HG02798 (cell line): ENCODE measurements around the gene SAMD7.

ENCODE experiments used
- ATAC-seq: cut with Tn5 transposase; IDR thresholded peaks from one replicate; pipeline ENCODE4 v1.9.1; 2021; ENCODE audit warnings: mild to moderate bottlenecking; ENCODE audit not compliant: unreplicated experiment, poor library complexity

SAMD7 gene

GRCh38 chr3:169955406-169955805, 44.0 kb downstream of the SAMD7 start:
- ATAC-seq, result no peak

GRCh38 chr3:169964176-169964575, 52.8 kb downstream of the SAMD7 start:
- no peak for ATAC-seq

GRCh38 chr3:169965562-169966427, 54.4 kb downstream of the SAMD7 start:
- ATAC-seq, result peak; percentile 13

- peak; percentile 93 for ATAC-seq
These were observed 55.1 kb downstream of the SAMD7 start, which contains the start of gene SEC62 for GRCh38 chr3:169966428-169966950. SEC62 (plus strand) TSS chr3:169966807; CDS start chr3:169966823, 16 bp downstream.

DNA sequence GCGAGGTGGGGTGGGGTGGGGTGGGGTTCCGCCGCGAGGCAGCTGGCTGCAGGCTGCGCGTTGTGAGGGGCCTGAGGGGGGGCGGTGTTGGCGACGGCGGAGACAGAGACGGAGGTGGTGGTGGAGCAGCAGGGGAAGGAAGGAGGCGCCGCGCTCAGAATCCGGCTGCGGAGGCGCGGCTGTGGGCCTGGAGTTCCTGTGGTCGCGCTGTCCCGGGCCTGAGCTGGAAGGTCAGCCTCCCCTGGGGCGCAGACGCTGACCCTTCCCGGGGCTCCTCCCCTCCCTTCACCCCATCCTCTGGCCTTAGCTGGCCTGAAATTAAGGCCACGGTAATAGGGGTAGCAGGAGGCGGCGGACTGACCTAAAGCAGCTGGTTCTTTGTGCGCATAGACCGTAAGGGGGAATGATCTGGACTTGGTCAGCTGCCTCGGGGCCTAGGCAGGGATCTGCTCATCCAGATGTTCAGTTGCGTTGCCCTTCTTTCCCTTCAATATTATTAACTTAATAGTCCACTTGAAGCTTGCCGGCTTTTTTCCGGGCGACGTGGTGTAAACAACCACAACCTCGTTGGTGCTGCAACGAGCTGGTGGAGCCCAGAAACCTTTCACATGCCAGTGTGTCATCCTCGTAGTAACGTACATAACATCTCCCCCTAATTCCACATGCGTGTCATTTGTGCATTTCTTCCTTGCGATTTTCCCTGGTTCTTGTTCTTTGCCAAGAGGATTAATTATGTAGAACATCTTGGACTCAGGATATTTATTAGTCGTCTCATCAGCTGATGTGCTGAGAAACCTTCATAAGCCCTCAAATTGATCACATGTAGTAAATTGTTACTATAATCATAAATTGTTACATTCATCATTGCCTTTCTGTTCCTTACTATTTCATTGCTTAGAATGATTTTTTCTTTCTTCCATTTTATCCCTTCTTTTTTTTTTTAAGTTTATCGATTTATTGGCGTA, 55.9 kb downstream of the SAMD7 start:
- ATAC-seq, result peak; percentile 36

DNA sequence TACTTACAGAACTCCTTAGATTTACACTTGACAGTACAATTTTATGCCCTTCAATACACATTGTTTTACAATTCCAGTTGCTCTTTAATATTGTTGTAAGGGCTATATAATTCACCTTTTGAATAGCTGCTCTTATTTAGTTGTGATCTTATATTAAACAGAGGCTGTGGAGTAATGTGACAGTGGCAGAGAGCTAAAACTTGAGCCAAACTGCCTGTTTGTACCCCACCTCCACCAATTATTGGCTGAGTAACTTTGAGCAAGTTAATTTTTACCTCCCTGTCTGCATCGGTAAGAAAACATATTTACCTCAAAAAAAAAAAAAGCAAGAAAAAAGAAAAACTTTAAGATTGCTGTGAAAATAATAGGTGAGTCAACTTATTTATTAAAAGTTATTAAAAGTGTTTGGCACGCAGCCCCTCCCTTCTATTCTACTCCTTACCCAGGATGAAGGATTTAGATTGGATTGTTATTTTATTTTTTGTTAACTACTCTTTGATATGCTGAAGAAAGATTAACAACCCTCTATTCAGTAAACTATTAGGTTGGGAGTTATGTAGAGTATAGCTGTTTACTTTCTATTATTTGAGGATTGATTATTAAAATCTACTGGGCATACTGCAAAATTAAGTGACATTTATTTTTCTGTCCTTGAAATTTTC, 57.0 kb downstream of the SAMD7 start:
- no peak for ATAC-seq

DNA sequence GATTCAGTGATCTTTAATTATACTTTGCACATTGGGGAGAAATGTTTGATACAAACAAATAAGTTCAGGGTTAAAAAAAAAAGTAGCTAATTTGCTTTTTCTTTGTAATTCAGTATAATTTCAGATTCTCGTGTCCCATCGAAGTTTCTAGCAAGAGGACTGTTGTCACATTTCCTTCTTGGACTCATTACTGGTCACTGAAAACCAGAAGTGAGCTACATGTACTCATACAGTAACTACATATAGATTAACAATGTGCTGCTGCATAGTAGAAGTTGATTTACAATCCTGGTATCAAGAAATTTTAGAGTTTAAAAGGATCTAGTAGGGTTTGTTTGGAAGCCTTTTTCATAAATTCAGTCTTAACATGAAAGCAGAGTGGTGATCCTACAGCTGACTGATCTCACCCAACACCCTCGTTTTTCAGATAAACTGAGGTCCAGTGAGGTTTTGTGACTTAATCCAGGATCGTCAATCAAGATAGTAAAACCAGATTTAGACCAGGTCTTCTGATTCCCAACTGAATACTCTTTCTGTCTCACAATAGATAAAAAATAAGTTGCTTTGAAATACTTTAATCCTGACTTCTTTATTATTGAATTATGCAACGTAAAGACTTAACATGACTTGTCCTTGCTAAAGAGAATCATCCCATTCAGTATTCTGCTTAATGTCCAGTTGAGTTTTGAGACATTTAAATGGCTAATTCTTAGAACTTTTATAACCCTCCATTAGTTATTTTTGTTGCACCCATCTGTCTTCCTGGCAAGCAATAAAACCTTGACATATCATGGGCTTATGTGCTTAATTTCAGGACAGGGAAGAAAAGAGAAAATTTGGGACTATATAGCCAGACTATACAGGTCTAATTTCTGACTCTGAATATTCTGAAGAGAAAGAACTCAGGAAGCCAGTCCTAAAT, 58.1 kb downstream of the SAMD7 start:
- no peak for ATAC-seq

GRCh38 chr3:169970847-169971246, 59.5 kb downstream of the SAMD7 start:
- ATAC-seq, result no peak

DNA sequence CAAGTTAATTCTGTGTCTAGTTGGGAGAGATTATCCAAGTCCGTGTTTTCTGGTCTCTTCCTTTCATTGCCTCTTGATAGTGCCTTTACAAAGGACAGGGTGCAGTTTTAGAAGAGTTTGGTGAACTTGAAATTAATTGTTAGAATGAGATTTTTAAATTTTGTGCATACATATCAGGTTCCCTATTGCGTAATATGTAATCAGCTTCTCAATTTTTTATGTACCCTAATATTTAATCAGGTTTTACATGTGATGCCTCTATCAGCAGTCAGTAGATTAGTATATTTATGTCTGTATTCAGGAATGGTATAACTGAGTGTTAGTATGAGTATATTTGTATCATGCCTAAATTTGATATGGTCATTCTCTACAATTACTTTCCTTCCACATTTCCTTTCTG, 60.1 kb downstream of the SAMD7 start:
- no peak for ATAC-seq

- no peak for ATAC-seq
These were observed 68.7 kb downstream of the SAMD7 start for GRCh38 chr3:169980055-169980454.

DNA sequence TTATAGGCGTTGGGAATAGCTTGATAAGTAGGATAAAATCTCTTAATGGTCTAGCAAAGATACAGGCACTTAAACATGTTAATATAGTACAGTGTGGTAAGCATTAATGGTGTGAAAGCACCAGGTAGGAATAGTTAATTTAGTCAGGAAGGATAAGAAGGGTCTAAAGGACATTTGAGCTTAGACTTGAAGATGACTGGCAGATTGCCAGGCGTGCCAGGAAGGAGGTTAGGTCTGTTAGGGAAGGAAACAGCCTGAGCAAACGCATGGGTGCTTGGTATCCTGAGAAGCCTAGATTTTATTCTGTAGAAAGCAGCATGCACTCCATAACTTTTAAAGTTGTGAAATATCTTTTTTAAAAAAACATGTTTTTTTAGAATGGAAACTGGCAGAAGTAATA, 72.9 kb downstream of the SAMD7 start:
- no peak for ATAC-seq
